DOHH2 (cell line): Measurements from ENCODE around the gene TRIM25.

Experiments used
- CTCF ChIP-seq: fragments of 200-600 bp; sonication (generic); IDR thresholded peaks from one replicate; pipeline ENCODE4 v1.5.1; 2014; ENCODE audit warnings: antibody characterized with exemption, mild to moderate bottlenecking, low read depth, low read length; ENCODE audit not compliant: poor library complexity, severe bottlenecking
- EZH2phosphoT487 ChIP-seq: fragments of 200-600 bp; sonication (generic); IDR thresholded peaks from 2 replicates; pipeline ENCODE4 v1.6.1; 2017; ENCODE audit warnings: borderline replicate concordance, mild to moderate bottlenecking, antibody characterized with exemption, low read length, moderate library complexity, mixed read lengths

DNA sequence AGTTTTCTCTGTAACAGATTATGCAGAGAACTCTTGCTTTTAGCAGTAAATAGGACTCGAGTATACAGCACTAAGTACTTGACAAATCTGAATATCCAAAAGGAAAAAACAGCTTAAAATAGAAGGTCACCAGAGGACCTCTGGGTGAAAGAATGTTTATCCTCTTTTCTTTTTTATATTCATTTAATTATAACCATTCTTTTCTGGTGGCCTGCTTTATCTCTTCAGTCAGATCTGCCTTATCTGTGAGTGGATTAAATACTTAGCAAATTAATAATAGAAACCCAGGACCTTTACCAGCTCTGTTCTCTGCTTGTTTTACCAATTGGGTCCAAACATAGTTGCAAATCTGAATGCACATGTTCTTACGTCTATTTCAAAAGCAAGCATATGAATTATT is 71.3 kb downstream of the TRIM25 start:
- no peak for TF ChIP-seq CTCF
- no peak for TF ChIP-seq EZH2phosphoT487
